Peyer's patch (tissue), 4 donors: Measurements from ENCODE around the gene POLR1A. TPM values are rescaled to one million over a fixed set of nuclear protein-coding genes. Genes with fewer than 3 reads are reported as not detected.
A peak's percentile ranks its signal among the peaks of the same experiment; 100 is the strongest.

Source experiments
- DNase-seq, 3 donors: peaks; one replicate each; pipeline ENCODE4 v3.0.0-alpha.2; 2017 to 2019
- H3K27ac ChIP-seq, 4 donors: fragments of 200-600 bp; sonication (generic); one replicate each; pipeline ENCODE4 v1.5.1; 2016 to 2019
- H3K27me3 ChIP-seq, 2 donors: fragments of 200-600 bp; sonication (generic); one replicate each; pipeline ENCODE4 v1.5.1; 2019
- H3K36me3 ChIP-seq, 3 donors: fragments of 200-600 bp; sonication (generic); one replicate each; pipeline ENCODE4 v1.5.1; 2016 to 2019
- H3K4me1 ChIP-seq, 4 donors: fragments of 200-600 bp; sonication (generic); one replicate each; pipeline ENCODE4 v1.5.1; 2016 to 2019
- H3K4me3 ChIP-seq, 4 donors: fragments of 200-600 bp; sonication (generic); 1 replicate in 3 of 4; 2 replicates in 1 of 4; pipeline ENCODE4 v1.5.1; 2016 to 2019; ENCODE audit warnings: mild to moderate bottlenecking in 1 of 4
- H3K9me3 ChIP-seq, 4 donors: fragments of 200-600 bp; sonication (generic); one replicate each; pipeline ENCODE4 v1.5.1; 2016 to 2019; ENCODE audit warnings: mild to moderate bottlenecking in 1 of 4
- POLR2A ChIP-seq, 2 donors: fragments of 450-650 bp; IDR thresholded peaks; one replicate each; pipeline ENCODE4 v1.5.1; 2017; ENCODE audit warnings: antibody characterized with exemption in 2 of 2, mild to moderate bottlenecking in 2 of 2, moderate library complexity in 2 of 2
- total RNA-seq, 4 donors: library from RNA; depleted of rRNA; stranded (reverse); fragments of >200 nt; gene quantifications; one replicate each; pipeline ENCODE4 v1.1.0, GENCODE V29; 2016
- TF ChIP-seq, protein P1 (sequence below), 6 experiments: fragments of 450-650 bp in 4 of 6; fragments of 200-600 bp in 2 of 6; sonication (generic) in 1 of 6; IDR thresholded peaks; one replicate each; pipeline ENCODE4 v1.5.1; 2017 to 2019; ENCODE audit warnings: antibody characterized with exemption in 6 of 6, mild to moderate bottlenecking in 3 of 6, moderate library complexity in 1 of 6

The POLR1A gene
- total RNA-seq, 4 donors from 2014 or later = 9.1 to 27.2 (median 15.4) TPM

DNA sequence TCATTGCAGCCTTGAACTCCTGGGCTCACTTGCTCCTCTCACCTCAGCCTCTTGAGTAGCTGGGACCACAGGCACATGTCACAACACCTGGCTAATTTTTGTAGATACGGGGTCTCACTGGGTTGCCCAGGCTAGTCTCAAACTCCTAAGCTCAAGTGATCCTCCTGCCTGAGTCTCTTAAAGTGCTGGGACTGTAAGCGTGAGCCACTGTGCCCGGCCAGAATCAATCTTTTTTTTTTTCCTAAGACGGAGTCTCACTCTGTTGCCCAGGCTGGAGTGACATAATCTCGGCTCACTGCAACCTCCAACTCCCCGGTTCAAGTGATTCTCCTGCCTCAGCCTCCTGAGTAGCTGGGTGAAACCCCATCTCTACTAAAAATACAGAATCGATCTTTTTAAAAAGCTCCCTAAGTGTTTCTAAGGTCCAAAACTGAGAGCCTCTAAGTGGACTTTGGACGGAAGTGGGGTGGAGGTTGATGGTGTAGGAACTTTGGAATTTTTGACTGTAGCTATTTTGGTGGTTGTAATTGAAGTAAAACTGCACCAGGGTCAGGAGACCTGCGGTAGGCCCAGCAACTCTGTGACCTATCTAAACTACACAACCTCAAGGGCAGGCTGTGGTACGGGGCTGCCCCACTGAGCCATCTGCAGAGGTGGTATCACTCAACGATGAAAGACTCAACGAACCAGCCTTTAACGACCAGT lies 82.9 kb downstream of the POLR1A start:
- no peaks in the 10 kb centered on the region for H3K27me3 ChIP-seq
- no peaks in the 10 kb centered on the region for H3K4me1 ChIP-seq
- peaks cover 0 to 17% (median 0%) of the 10 kb centered on the region in 3 donors for H3K36me3 ChIP-seq
- no peak overlapping the region for H3K27ac ChIP-seq
- TF ChIP-seq POLR2A (IDR thresholded peaks at IDR 0.05) = no peak
- TF ChIP-seq, protein P1, sequence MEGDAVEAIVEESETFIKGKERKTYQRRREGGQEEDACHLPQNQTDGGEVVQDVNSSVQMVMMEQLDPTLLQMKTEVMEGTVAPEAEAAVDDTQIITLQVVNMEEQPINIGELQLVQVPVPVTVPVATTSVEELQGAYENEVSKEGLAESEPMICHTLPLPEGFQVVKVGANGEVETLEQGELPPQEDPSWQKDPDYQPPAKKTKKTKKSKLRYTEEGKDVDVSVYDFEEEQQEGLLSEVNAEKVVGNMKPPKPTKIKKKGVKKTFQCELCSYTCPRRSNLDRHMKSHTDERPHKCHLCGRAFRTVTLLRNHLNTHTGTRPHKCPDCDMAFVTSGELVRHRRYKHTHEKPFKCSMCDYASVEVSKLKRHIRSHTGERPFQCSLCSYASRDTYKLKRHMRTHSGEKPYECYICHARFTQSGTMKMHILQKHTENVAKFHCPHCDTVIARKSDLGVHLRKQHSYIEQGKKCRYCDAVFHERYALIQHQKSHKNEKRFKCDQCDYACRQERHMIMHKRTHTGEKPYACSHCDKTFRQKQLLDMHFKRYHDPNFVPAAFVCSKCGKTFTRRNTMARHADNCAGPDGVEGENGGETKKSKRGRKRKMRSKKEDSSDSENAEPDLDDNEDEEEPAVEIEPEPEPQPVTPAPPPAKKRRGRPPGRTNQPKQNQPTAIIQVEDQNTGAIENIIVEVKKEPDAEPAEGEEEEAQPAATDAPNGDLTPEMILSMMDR (IDR thresholded peaks at IDR 0.05) = no peak
- no peaks in the 10 kb centered on the region for H3K9me3 ChIP-seq
- no peak overlapping the region for H3K4me3 ChIP-seq
- DNase-seq = no peak

DNA sequence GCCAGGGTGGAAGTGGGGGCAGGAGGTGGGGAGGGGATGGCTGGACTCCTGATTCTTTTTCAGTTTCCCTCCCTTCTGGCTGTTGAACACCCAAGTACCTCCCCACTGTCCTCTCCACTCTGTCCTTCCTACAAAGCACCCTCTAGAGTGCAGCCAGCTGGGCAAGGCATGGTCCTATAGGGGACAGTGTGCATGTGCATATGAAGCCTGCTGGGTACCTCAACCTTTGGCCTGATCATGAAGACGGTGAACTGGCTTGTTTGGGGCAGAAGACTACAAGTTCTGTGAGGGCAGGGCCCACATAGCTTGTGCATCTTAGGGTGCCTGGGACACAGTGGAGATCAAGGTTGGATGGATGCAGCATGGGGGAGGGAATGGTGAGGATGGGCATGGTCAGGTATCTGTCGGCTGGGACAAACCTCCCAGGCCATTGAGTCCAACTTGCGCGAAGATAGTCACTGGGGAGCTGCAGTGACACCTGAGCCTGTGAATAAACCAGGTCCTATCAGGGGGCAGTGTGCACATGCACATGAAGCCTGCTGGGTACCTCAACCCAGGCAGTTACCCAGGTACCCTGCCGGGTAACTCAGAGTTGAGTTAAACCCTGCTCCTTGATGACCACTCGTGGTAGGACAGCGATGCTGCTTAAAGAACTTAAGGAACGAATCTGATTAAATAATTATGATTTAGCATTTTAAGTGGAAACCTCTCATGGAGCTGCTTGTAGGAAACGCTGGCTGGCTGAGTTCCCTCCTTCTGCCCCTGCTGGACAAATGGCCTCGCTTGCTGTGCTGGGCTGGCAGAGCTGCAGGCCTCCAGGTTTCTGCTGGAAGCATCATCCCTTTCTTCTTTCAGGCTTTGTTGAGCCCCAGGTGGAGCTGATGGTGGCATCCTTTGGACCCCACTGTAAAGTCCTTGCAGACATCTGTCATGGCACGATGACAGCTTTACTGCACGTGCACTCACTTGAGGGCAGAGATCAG lies 84.0 kb downstream of the POLR1A start:
- H3K4me1 ChIP-seq = peaks cover 0 to 7% (median 4%) of the 10 kb centered on the region in 4 donors
- no peak for TF ChIP-seq POLR2A (IDR thresholded peaks at IDR 0.05)
- TF ChIP-seq, protein P1 (IDR thresholded peaks at IDR 0.05) = no peak
- peak overlapping the region in 1 of 4 donors; percentile 46 for H3K27ac ChIP-seq
- no peak overlapping the region for H3K4me3 ChIP-seq
- DNase-seq = no peak
- H3K9me3 ChIP-seq = no peaks in the 10 kb centered on the region
- H3K36me3 ChIP-seq = peaks cover 0 to 6% (median 0%) of the 10 kb centered on the region in 3 donors
- no peaks in the 10 kb centered on the region for H3K27me3 ChIP-seq

DNA sequence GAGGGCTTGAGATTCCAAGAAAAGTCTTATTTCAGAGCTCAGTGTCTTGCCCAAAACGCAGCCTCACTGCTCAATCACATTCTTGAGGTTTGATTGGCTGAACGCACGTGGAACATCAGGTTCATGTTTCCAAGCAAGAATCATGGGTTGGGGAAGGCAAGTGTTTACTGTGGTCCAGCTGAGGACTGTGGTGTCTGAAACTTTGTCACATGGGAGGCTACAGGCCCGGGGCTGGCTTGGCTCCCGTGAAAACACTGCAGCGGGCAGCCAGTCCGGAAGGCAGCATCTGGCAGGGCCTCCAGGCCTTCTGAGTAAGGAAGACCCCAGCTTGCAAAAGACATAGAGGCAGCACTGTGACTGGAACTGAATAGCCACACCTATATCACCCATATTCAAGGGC lies 84.7 kb downstream of the POLR1A start:
- Histone ChIP-seq H3K4me3 (no peak overlapping the region), H3K9me3 (no peaks in the 10 kb centered on the region), H3K27me3 (no peaks in the 10 kb centered on the region), H3K4me1 (peaks cover 0 to 10% (median 5%) of the 10 kb centered on the region in 4 donors), H3K27ac (peak overlapping the region in 1 of 4 donors; percentile 46), H3K36me3 (no peaks in the 10 kb centered on the region)
- DNase-seq = no peak
- TF ChIP-seq, protein P1 (IDR thresholded peaks at IDR 0.05) = no peak
- TF ChIP-seq POLR2A (IDR thresholded peaks at IDR 0.05) = no peak

DNA sequence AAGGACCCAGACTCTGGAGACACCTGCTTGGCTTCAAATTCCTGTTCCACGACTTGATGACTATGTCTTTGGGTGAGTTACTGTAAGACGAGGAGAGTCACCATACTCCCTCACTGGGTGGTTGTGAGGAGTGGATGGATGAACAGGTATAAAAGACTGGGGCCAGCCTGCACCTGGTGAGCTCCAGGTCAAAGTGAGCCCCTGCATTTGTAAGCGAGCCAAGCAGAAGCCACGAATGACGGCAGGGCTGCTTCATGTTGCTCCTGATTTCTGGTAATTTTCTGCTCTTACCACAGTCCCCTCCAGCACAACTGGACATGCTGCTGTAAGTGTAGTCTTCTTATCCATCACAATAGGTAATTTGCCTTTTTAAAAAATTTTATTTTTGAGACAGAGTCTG lies 86.6 kb downstream of the POLR1A start:
- Histone ChIP-seq H3K27me3 (no peaks in the 10 kb centered on the region), H3K4me3 (no peak overlapping the region), H3K9me3 (peaks cover 0 to 3% (median 0%) of the 10 kb centered on the region in 4 donors), H3K27ac (no peak overlapping the region), H3K36me3 (no peaks in the 10 kb centered on the region), H3K4me1 (peaks cover 0 to 10% (median 5%) of the 10 kb centered on the region in 4 donors)
- no peak for TF ChIP-seq POLR2A (IDR thresholded peaks at IDR 0.05)
- TF ChIP-seq, protein P1 (IDR thresholded peaks at IDR 0.05) = no peak
- peak in 1 of 3 donors; percentile 20 for DNase-seq
